Activated CD8-positive, alpha-beta memory T cell treated with anti-CD3 and anti-CD28 coated beads, Interleukin-2, amount 50 U/mL, for 48 hours (primary cell): Measurements from ENCODE around the gene SLC30A4.
A peak's percentile ranks its signal among the peaks of the same experiment; 100 is the strongest.
"Not testable (repeated sequence)": the region's sequence is repeated elsewhere in the genome, so short reads cannot be mapped to it uniquely, and the experiment has no call there.

Experiments
- DNase-seq: peaks from one replicate; pipeline ENCODE4 v3.0.0-alpha.2; 2020

The SLC30A4 gene

GRCh38 chr15:45522328-45523165, at the start of gene SLC30A4:
Gene SLC30A4 (minus strand): TSS chr15:45522755. CDS start chr15:45522354, 401 bp downstream.
- peak; percentile 75 for DNase-seq

- no peak for DNase-seq
Observed at GRCh38 chr15:45555934-45556608, 33.5 kb upstream of the SLC30A4 start.

GRCh38 chr15:45551676-45552075, 29.1 kb upstream of the SLC30A4 start:
- DNase-seq = no peak

- DNase-seq = no peak
Observed at GRCh38 chr15:45550436-45550835, 27.9 kb upstream of the SLC30A4 start.

GRCh38 chr15:45549541-45550220, 27.1 kb upstream of the SLC30A4 start:
- DNase-seq = no peak

GRCh38 chr15:45548753-45549520, 26.4 kb upstream of the SLC30A4 start:
- no peak for DNase-seq

- DNase-seq = no peak
Observed at GRCh38 chr15:45546789-45547188, 24.2 kb upstream of the SLC30A4 start.

- no peak for DNase-seq
Observed at GRCh38 chr15:45544266-45545023, 21.9 kb upstream of the SLC30A4 start.

- DNase-seq = no peak
Observed at GRCh38 chr15:45543051-45543450, 20.5 kb upstream of the SLC30A4 start.

- DNase-seq = no peak
Observed at GRCh38 chr15:45540531-45540930, 18.0 kb upstream of the SLC30A4 start.

- no peak for DNase-seq
Observed at GRCh38 chr15:45539680-45540079, 17.1 kb upstream of the SLC30A4 start.

GRCh38 chr15:45536934-45537333, 14.4 kb upstream of the SLC30A4 start:
- DNase-seq = no peak

- no peak for DNase-seq
Observed at GRCh38 chr15:45535486-45536042, 13.0 kb upstream of the SLC30A4 start.

- DNase-seq = no peak
Observed at GRCh38 chr15:45534821-45535220, 12.3 kb upstream of the SLC30A4 start.

- DNase-seq = not testable (repeated sequence)
Observed at GRCh38 chr15:45532892-45533291, 10.3 kb upstream of the SLC30A4 start.

- DNase-seq = no peak
Observed at GRCh38 chr15:45529613-45530012, 7.1 kb upstream of the SLC30A4 start.

GRCh38 chr15:45527086-45527485, 4.5 kb upstream of the SLC30A4 start:
- DNase-seq = no peak

GRCh38 chr15:45523166-45523460, 558 bp upstream of the SLC30A4 start:
- no peak for DNase-seq

GRCh38 chr15:45521596-45522327, 793 bp downstream of the SLC30A4 start:
- peak; percentile 71 for DNase-seq

- DNase-seq = no peak
Observed at GRCh38 chr15:45510758-45511280, 11.7 kb downstream of the SLC30A4 start.

- not testable (repeated sequence) for DNase-seq
Observed at GRCh38 chr15:45507143-45507542, 15.4 kb downstream of the SLC30A4 start.
